Activated CD4-positive, alpha-beta T cell treated with anti-CD3 and anti-CD28 coated beads, Interleukin-2, amount 10 ng/mL, durations not matched to agents 7 days and 5 days (primary cell): ENCODE measurements around the gene ATAD2B. TPM values are rescaled to one million over a fixed set of nuclear protein-coding genes. Genes with fewer than 3 reads are reported as not detected.

Source experiments
- CTCF ChIA-PET: fragments of 350-600 bp; sonication (Branson Sonifier 250); formaldehyde crosslinking; loops from one replicate; lab custom pipeline; 2021; ENCODE audit warnings: antibody characterized with exemption; lab: Charles Lee
- POLR2A ChIA-PET: fragments of 350-600 bp; sonication (Branson Sonifier 250); formaldehyde crosslinking; loops from one replicate; lab custom pipeline; 2021; ENCODE audit warnings: antibody characterized with exemption; lab: Charles Lee
- DNase-seq: peaks from one replicate; pipeline ENCODE4 v3.0.0-alpha.2; 2020
- H3K27ac Mint-ChIP-seq: one replicate; pipeline ENCODE4 v1.8.0; 2021; ENCODE audit warnings: mild to moderate bottlenecking, moderate library complexity, mixed read lengths
- H3K27me3 Mint-ChIP-seq: one replicate; pipeline ENCODE4 v1.8.0; 2021; ENCODE audit warnings: mixed read lengths
- H3K36me3 Mint-ChIP-seq: one replicate; pipeline ENCODE4 v1.8.0; 2021; ENCODE audit warnings: low read depth, mixed read lengths
- H3K4me1 Mint-ChIP-seq: one replicate; pipeline ENCODE4 v1.8.0; 2021; ENCODE audit warnings: mixed read lengths
- H3K4me3 Mint-ChIP-seq: one replicate; pipeline ENCODE4 v1.8.0; 2021; ENCODE audit warnings: mild to moderate bottlenecking, moderate library complexity, mixed read lengths
- H3K9me3 Mint-ChIP-seq: one replicate; pipeline ENCODE4 v1.8.0; 2021; ENCODE audit warnings: mixed read lengths
- total RNA-seq, 2 experiments: library from RNA; stranded (reverse); gene quantifications; one replicate each; pipeline ENCODE4 v1.2.3, GENCODE V29; 2021

The ATAD2B gene
- total RNA-seq, 2 experiments from 2014 or later, result 24.7 to 25.6 TPM

DNA sequence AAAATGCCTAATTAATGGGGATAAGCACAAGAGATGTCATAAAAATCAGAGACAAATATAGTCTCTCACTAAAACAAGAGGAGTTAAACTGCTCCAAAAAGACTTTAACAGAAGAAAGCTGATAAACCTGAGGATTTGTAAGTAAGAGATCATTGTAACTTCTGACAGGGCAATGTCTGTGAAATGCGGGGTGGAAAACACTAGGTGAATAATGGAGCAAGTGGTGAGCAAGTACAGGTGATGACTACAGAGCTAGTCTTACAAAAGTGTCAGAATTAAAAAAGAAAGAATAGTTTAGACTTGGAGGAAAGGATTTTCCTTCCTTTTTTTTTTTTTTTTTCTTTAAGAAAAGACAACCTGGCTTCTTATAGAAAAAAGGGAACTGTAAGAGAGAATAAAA, 22.7 kb downstream of the ATAD2B start:
- POLR2A ChIA-PET, result interaction anchor here (0.6 kb wide), 1 partner anchor 174 kb away, joined by 5 read pairs; no protein-coding TSS in a partner anchor
- H3K4me3 Mint-ChIP-seq, result no peak overlapping the region
- H3K4me1 Mint-ChIP-seq, result peaks cover 12% of the 10 kb centered on the region
- H3K27me3 Mint-ChIP-seq, result no peaks in the 10 kb centered on the region
- peaks cover 3% of the 10 kb centered on the region for H3K36me3 Mint-ChIP-seq
- H3K27ac Mint-ChIP-seq, result no peak overlapping the region
- CTCF ChIA-PET, result interaction anchor here (0.6 kb wide), 1 partner anchor 11 kb away, joined by 4 read pairs; no protein-coding TSS in a partner anchor
- H3K9me3 Mint-ChIP-seq, result no peaks in the 10 kb centered on the region
- no peak for DNase-seq

- peaks cover 12% of the 10 kb centered on the region for H3K4me1 Mint-ChIP-seq
- no peak overlapping the region for H3K27ac Mint-ChIP-seq
- ChIA-PET CTCF (no interaction called here), POLR2A (no interaction called here)
- no peak for DNase-seq
- no peaks in the 10 kb centered on the region for H3K27me3 Mint-ChIP-seq
- no peak overlapping the region for H3K4me3 Mint-ChIP-seq
- H3K36me3 Mint-ChIP-seq, result peaks cover 5% of the 10 kb centered on the region
- H3K9me3 Mint-ChIP-seq, result peaks cover 2% of the 10 kb centered on the region
These were observed 23.9 kb downstream of the ATAD2B start for GRCh38 chr2:23903034-23903433.

- H3K4me3 Mint-ChIP-seq, result no peak overlapping the region
- CTCF ChIA-PET, result no interaction called here
- DNase-seq, result no peak
- H3K4me1 Mint-ChIP-seq, result peaks cover 12% of the 10 kb centered on the region
- H3K9me3 Mint-ChIP-seq, result peaks cover 2% of the 10 kb centered on the region
- H3K27me3 Mint-ChIP-seq, result no peaks in the 10 kb centered on the region
- POLR2A ChIA-PET, result no interaction called here
- H3K27ac Mint-ChIP-seq, result no peak overlapping the region
- H3K36me3 Mint-ChIP-seq, result peaks cover 5% of the 10 kb centered on the region
These were observed 24.7 kb downstream of the ATAD2B start for GRCh38 chr2:23901966-23902846.

DNA sequence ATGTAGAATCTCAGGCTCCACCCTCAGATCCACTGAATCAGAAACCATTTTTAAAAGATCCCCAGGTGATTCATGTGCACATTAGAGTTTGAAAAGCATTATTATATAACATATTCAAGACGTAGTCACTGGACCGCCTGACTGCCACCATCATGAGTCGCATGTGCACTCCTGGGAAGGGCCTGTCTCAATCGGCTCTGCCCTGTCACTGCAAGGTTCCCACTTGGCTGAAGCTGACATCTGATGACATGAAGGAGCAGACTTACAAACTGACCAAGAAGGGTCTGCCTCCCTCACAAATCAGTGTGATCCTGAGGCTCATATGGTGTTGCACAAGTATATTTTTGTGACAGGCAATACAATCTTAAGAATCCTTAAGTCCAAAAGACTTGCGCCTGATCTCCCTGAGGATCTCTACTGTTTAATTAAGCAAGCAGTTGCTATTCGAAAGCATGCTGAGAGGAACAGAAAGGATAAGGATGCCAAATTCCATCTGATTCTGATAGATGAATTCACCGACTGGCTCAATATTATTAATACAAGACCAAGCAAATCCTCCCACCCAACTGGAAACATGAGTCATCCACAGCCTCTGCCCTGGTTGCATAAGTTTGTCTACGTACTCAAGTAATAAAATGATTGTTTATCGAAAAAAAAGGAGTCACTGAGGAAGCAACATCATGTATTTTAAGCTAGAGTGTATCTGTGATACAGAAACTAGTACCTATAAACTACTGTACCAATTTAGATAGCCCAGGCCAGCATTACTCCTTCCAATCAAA, 26.2 kb downstream of the ATAD2B start:
- no peaks in the 10 kb centered on the region for H3K27me3 Mint-ChIP-seq
- CTCF ChIA-PET, result no interaction called here
- H3K9me3 Mint-ChIP-seq, result peaks cover 2% of the 10 kb centered on the region
- no peak for DNase-seq
- no peak overlapping the region for H3K27ac Mint-ChIP-seq
- peaks cover 16% of the 10 kb centered on the region for H3K4me1 Mint-ChIP-seq
- POLR2A ChIA-PET, result no interaction called here
- H3K4me3 Mint-ChIP-seq, result no peak overlapping the region
- H3K36me3 Mint-ChIP-seq, result peaks cover 5% of the 10 kb centered on the region

GRCh38 chr2:23900133-23900532, 26.8 kb downstream of the ATAD2B start:
- POLR2A ChIA-PET, result no interaction called here
- Mint-ChIP-seq H3K9me3 (peaks cover 2% of the 10 kb centered on the region), H3K4me3 (no peak overlapping the region), H3K4me1 (peaks cover 16% of the 10 kb centered on the region), H3K36me3 (peaks cover 7% of the 10 kb centered on the region), H3K27me3 (no peaks in the 10 kb centered on the region), H3K27ac (no peak overlapping the region)
- CTCF ChIA-PET, result no interaction called here
- DNase-seq, result no peak

- ChIA-PET CTCF (interaction anchor here (0.6 kb wide), 1 partner anchor 657 kb away, joined by 5 read pairs; no protein-coding TSS in a partner anchor), POLR2A (no interaction called here)
- DNase-seq, result no peak
- Mint-ChIP-seq H3K4me1 (peaks cover 2% of the 10 kb centered on the region), H3K27ac (no peak overlapping the region), H3K4me3 (no peak overlapping the region), H3K27me3 (no peaks in the 10 kb centered on the region), H3K36me3 (peaks cover 40% of the 10 kb centered on the region), H3K9me3 (no peaks in the 10 kb centered on the region)
These were observed 55.7 kb downstream of the ATAD2B start for GRCh38 chr2:23871206-23871605.

- Mint-ChIP-seq H3K9me3 (no peaks in the 10 kb centered on the region), H3K4me1 (peaks cover 2% of the 10 kb centered on the region), H3K36me3 (peaks cover 29% of the 10 kb centered on the region), H3K27me3 (no peaks in the 10 kb centered on the region), H3K4me3 (no peak overlapping the region), H3K27ac (no peak overlapping the region)
- CTCF ChIA-PET, result no interaction called here
- POLR2A ChIA-PET, result no interaction called here
- no peak for DNase-seq
These were observed 59.5 kb downstream of the ATAD2B start for GRCh38 chr2:23867449-23867848.

DNA sequence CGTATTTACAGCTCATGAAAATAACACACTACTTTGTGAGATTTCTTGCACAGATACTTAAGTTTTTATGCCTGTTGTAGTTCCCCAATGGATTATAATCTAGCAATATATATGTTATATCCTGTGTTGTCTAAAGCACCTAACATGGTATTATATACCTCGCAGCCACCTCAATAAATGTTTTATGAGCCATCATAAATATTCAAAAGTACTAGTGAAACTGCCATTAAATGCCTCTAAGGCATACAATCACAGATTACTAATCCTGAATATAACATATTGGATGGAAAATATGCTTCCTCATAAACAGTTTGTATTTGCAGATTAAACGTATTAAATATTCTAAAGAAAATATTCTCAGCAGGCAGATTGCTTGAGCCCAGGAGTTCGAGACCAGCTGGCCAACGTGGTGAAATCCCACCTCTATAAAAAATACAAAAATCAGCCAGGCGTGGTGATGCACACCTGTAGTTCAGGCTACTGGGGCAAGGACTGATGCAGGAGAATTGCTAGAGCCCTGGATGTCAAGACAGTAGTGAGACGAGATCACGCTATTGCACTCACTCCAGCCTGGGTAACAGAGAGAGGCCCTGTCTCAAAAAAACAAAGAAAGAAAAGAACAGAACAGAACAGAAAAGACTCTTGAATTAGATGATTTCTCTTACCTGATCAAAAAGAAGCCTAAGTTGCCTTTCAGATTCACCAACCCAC, 64.1 kb downstream of the ATAD2B start:
- ChIA-PET POLR2A (no interaction called here), CTCF (no interaction called here)
- Mint-ChIP-seq H3K4me1 (no peaks in the 10 kb centered on the region), H3K27me3 (no peaks in the 10 kb centered on the region), H3K9me3 (no peaks in the 10 kb centered on the region), H3K36me3 (peaks cover 19% of the 10 kb centered on the region), H3K4me3 (no peak overlapping the region), H3K27ac (no peak overlapping the region)
- no peak for DNase-seq

DNA sequence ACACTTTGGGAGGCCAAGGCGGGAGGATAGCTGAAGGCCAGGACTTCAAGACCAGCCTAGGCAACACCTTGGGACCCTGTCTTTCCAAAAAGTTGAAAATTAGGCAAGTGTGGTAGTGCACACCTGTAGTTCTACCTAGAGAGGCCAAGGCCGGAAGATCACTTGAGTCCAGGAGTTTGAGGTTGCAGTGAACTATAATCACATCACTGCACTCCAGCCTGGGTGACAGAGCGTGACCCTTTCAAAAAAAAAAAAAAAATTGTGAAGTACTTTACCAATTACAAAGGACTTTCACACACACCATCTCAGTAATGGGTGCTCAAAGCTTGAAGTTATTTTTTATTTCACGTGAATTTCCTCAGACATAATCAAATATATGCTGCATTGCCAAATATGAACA, 65.0 kb downstream of the ATAD2B start:
- Mint-ChIP-seq H3K9me3 (no peaks in the 10 kb centered on the region), H3K36me3 (peaks cover 14% of the 10 kb centered on the region), H3K27ac (no peak overlapping the region), H3K4me1 (no peaks in the 10 kb centered on the region), H3K27me3 (no peaks in the 10 kb centered on the region), H3K4me3 (no peak overlapping the region)
- ChIA-PET POLR2A (no interaction called here), CTCF (no interaction called here)
- no peak for DNase-seq

GRCh38 chr2:23859983-23860382, 66.9 kb downstream of the ATAD2B start:
- no peak for DNase-seq
- CTCF ChIA-PET, result no interaction called here
- H3K36me3 Mint-ChIP-seq, result peaks cover 19% of the 10 kb centered on the region
- H3K9me3 Mint-ChIP-seq, result no peaks in the 10 kb centered on the region
- POLR2A ChIA-PET, result no interaction called here
- no peak overlapping the region for H3K4me3 Mint-ChIP-seq
- H3K27ac Mint-ChIP-seq, result no peak overlapping the region
- H3K4me1 Mint-ChIP-seq, result no peaks in the 10 kb centered on the region
- H3K27me3 Mint-ChIP-seq, result no peaks in the 10 kb centered on the region

- ChIA-PET CTCF (interaction anchor here (0.7 kb wide), 1 partner anchor 15 kb away, joined by 3 read pairs; no protein-coding TSS in a partner anchor), POLR2A (no interaction called here)
- Mint-ChIP-seq H3K36me3 (peaks cover 18% of the 10 kb centered on the region), H3K9me3 (no peaks in the 10 kb centered on the region), H3K27ac (no peak overlapping the region), H3K27me3 (no peaks in the 10 kb centered on the region), H3K4me3 (no peak overlapping the region), H3K4me1 (no peaks in the 10 kb centered on the region)
- no peak for DNase-seq
These were observed 67.7 kb downstream of the ATAD2B start for GRCh38 chr2:23859234-23859633.

GRCh38 chr2:23850564-23851256, 76.2 kb downstream of the ATAD2B start:
- ChIA-PET CTCF (interaction anchor here (0.7 to 2.0 kb wide), 3 partner anchors 15 to 22 kb away, joined by 3 to 9 read pairs (median 3); no protein-coding TSS in a partner anchor), POLR2A (no interaction called here)
- H3K27me3 Mint-ChIP-seq, result no peaks in the 10 kb centered on the region
- DNase-seq, result no peak
- H3K9me3 Mint-ChIP-seq, result no peaks in the 10 kb centered on the region
- H3K4me1 Mint-ChIP-seq, result no peaks in the 10 kb centered on the region
- H3K27ac Mint-ChIP-seq, result no peak overlapping the region
- H3K4me3 Mint-ChIP-seq, result no peak overlapping the region
- H3K36me3 Mint-ChIP-seq, result peaks cover 12% of the 10 kb centered on the region
